ENCODE results near the gene RNF32.
"Not testable (repeated sequence)": the region's sequence is repeated elsewhere in the genome, so short reads cannot be mapped to it uniquely, and the experiment has no call there.

RNF32 gene

GRCh38 chr7:156642306-156643045, 1.9 kb downstream of the RNF32 start:
- DNase-seq (ENCODE audit: low spot score): no peak

- not testable (repeated sequence) for DNase-seq (ENCODE audit: low spot score)
Measured at GRCh38 chr7:156647330-156647729, 6.8 kb downstream of the RNF32 start.

GRCh38 chr7:156650042-156650441, 9.5 kb downstream of the RNF32 start:
- DNase-seq (ENCODE audit: low spot score): no peak

GRCh38 chr7:156651474-156651873, 10.9 kb downstream of the RNF32 start:
- no peak for DNase-seq (ENCODE audit: low spot score)

- no peak for DNase-seq (ENCODE audit: low spot score)
Measured at GRCh38 chr7:156652886-156653568, 12.5 kb downstream of the RNF32 start.

GRCh38 chr7:156654511-156655234, 14.1 kb downstream of the RNF32 start:
- no peak for DNase-seq (ENCODE audit: low spot score)

- DNase-seq (ENCODE audit: low spot score): no peak
Measured at GRCh38 chr7:156655251-156655650, 14.7 kb downstream of the RNF32 start.

GRCh38 chr7:156655983-156656382, 15.4 kb downstream of the RNF32 start:
- DNase-seq (ENCODE audit: low spot score): no peak

- DNase-seq (ENCODE audit: low spot score): no peak
Measured at GRCh38 chr7:156656598-156656997, 16.0 kb downstream of the RNF32 start.

- DNase-seq (ENCODE audit: low spot score): no peak
Measured at GRCh38 chr7:156657681-156658080, 17.1 kb downstream of the RNF32 start.

- DNase-seq (ENCODE audit: low spot score): no peak
Measured at GRCh38 chr7:156659203-156659602, 18.6 kb downstream of the RNF32 start.

GRCh38 chr7:156659961-156660360, 19.4 kb downstream of the RNF32 start:
- no peak for DNase-seq (ENCODE audit: low spot score)

- DNase-seq (ENCODE audit: low spot score): no peak
Measured at GRCh38 chr7:156661637-156662036, 21.1 kb downstream of the RNF32 start.

GRCh38 chr7:156662277-156662676, 21.7 kb downstream of the RNF32 start:
- no peak for DNase-seq (ENCODE audit: low spot score)

- no peak for DNase-seq (ENCODE audit: low spot score)
Measured at GRCh38 chr7:156665101-156665500, 24.5 kb downstream of the RNF32 start.

- no peak for DNase-seq (ENCODE audit: low spot score)
Measured at GRCh38 chr7:156666368-156667109, 26.0 kb downstream of the RNF32 start.

GRCh38 chr7:156667110-156667426, 26.5 kb downstream of the RNF32 start:
- no peak for DNase-seq (ENCODE audit: low spot score)

GRCh38 chr7:156668130-156668741, 27.7 kb downstream of the RNF32 start:
- no peak for DNase-seq (ENCODE audit: low spot score)

GRCh38 chr7:156669035-156669828, 28.7 kb downstream of the RNF32 start:
- no peak for DNase-seq (ENCODE audit: low spot score)

- DNase-seq (ENCODE audit: low spot score): no peak
Measured at GRCh38 chr7:156673454-156673853, 32.9 kb downstream of the RNF32 start.

GRCh38 chr7:156673902-156674301, 33.3 kb downstream of the RNF32 start:
- no peak for DNase-seq (ENCODE audit: low spot score)
